HG02852 (cell line): ENCODE measurements around the gene PF4V1.

Source experiments
- ATAC-seq: cut with Tn5 transposase; IDR thresholded peaks from one replicate; pipeline ENCODE4 v1.9.1; 2021; ENCODE audit warnings: mild to moderate bottlenecking, moderate library complexity; ENCODE audit not compliant: unreplicated experiment

Gene PF4V1

GRCh38 chr4:73902038-73902637 is 49.0 kb downstream of the PF4V1 start:
- no peak for ATAC-seq

- ATAC-seq, result no peak
These were observed 49.9 kb downstream of the PF4V1 start for GRCh38 chr4:73902817-73903547.
